IMR-90 (cell line): ENCODE data around the gene CDH2. TPM values are rescaled to one million over a fixed set of nuclear protein-coding genes. Genes with fewer than 3 reads are reported as not detected.

Experiments
- ATAC-seq: fragments of 200-7000 bp; cut with Tn5 transposase; 2 replicates; pipeline ENCODE4 v1.9.1; 2020; ENCODE audit warnings: low read depth, mild to moderate bottlenecking, moderate library complexity
- BruUV-seq: library from RNA; stranded (reverse); fragments of 400-500 nt; replicated peaks from 2 replicates; lab custom pipeline; 2021; lab: Mats Ljungman, UMichigan
- CTCF ChIA-PET: fragments of 300-600 bp; formaldehyde crosslinking; extraction: SDS; loops from one replicate; lab custom pipeline; 2021; ENCODE audit warnings: antibody characterized with exemption; lab: Yijun Ruan, JAX
- POLR2A ChIA-PET: fragments of 300-600 bp; sonication (Branson Sonifier 250); formaldehyde crosslinking; loops from one replicate; lab custom pipeline; 2022; ENCODE audit warnings: antibody characterized with exemption; ENCODE audit not compliant: unreplicated experiment; lab: Charles Lee
- DNase-seq: peaks from one replicate; pipeline ENCODE4 v3.0.0; 2013
- H2AFZ ChIP-seq: replicated peaks from 2 replicates; pipeline ENCODE3; 2013; ENCODE audit warnings: low read length, mild to moderate bottlenecking; ENCODE audit not compliant: poor library complexity
- H2AK5ac ChIP-seq: 2 replicates; pipeline ENCODE4 v1.6.1; 2013; ENCODE audit warnings: low read depth, low read length, inconsistent platforms
- H2AK9ac ChIP-seq: replicated peaks from 2 replicates; pipeline ENCODE3; 2013; ENCODE audit warnings: mild to moderate bottlenecking, low read depth, low read length, moderate library complexity; ENCODE audit not compliant: poor library complexity
- H2BK120ac ChIP-seq: 2 replicates; pipeline ENCODE4 v1.6.1; 2013; ENCODE audit warnings: low read depth, low read length, inconsistent platforms
- H2BK15ac ChIP-seq: 3 replicates; pipeline ENCODE4 v1.6.1; 2013; ENCODE audit warnings: low read depth, low read length, inconsistent platforms
- H2BK20ac ChIP-seq: 2 replicates; pipeline ENCODE4 v1.6.1; 2013; ENCODE audit warnings: low read depth, mild to moderate bottlenecking, inconsistent platforms, low read length, moderate library complexity
- H2BK5ac ChIP-seq: 2 replicates; pipeline ENCODE4 v1.6.1; 2013; ENCODE audit warnings: mild to moderate bottlenecking, low read depth, low read length, inconsistent platforms; ENCODE audit not compliant: poor library complexity, severe bottlenecking
- H3K14ac ChIP-seq: replicated peaks from 2 replicates; pipeline ENCODE4 v1.6.1; 2013; ENCODE audit warnings: low read depth, low read length, inconsistent platforms
- H3K18ac ChIP-seq: 2 replicates; pipeline ENCODE4 v1.6.1; 2013; ENCODE audit warnings: low read depth, low read length, control low read depth
- H3K23ac ChIP-seq: 2 replicates; pipeline ENCODE4 v1.6.1; 2013; ENCODE audit warnings: low read depth, low read length, inconsistent platforms
- H3K27ac ChIP-seq: 2 replicates; pipeline ENCODE4 v1.5.1; 2013; ENCODE audit warnings: mild to moderate bottlenecking, control low read depth, low read length; ENCODE audit not compliant: insufficient read depth
- H3K27me3 ChIP-seq: 2 replicates; pipeline ENCODE4 v1.6.1; 2013; ENCODE audit warnings: low read length; ENCODE audit not compliant: control insufficient read depth, insufficient read depth
- H3K36me3 ChIP-seq: 2 replicates; pipeline ENCODE4 v1.6.1; 2013; ENCODE audit warnings: low read length, mixed read lengths; ENCODE audit not compliant: control insufficient read depth, insufficient read depth
- H3K4ac ChIP-seq: 2 replicates; pipeline ENCODE4 v1.6.1; 2013; ENCODE audit warnings: low read depth, low read length, inconsistent platforms
- H3K4me1 ChIP-seq: 2 replicates; pipeline ENCODE4 v1.6.1; 2013; ENCODE audit warnings: low read length, mixed read lengths; ENCODE audit not compliant: control insufficient read depth, insufficient read depth
- H3K4me2 ChIP-seq: 2 replicates; pipeline ENCODE4 v1.6.1; 2013; ENCODE audit warnings: low read depth, mild to moderate bottlenecking, control low read depth, low read length, moderate library complexity
- H3K4me3 ChIP-seq: 2 replicates; pipeline ENCODE4 v1.5.1; 2013; ENCODE audit warnings: low read depth, mild to moderate bottlenecking, control low read depth, low read length, moderate library complexity; ENCODE audit not compliant: insufficient read depth
- H3K56ac ChIP-seq: 2 replicates; pipeline ENCODE4 v1.6.1; 2013; ENCODE audit warnings: low read length, inconsistent platforms; ENCODE audit not compliant: insufficient read depth; ENCODE audit errors: extremely low read depth
- H3K79me1 ChIP-seq, 2 experiments: 2 replicates each; pipeline ENCODE4 v1.6.1; 2013; ENCODE audit warnings: low read length in 2 of 2, inconsistent platforms in 1 of 2, low read depth in 1 of 2
- H3K9ac ChIP-seq: 2 replicates; pipeline ENCODE4 v1.6.1; 2013; ENCODE audit warnings: low read depth, low read length, control low read depth
- H3K9me1 ChIP-seq: 2 replicates; pipeline ENCODE4 v1.6.1; 2013; ENCODE audit warnings: low read length, inconsistent platforms; ENCODE audit not compliant: insufficient read depth
- H3K9me3 ChIP-seq: 2 replicates; pipeline ENCODE4 v1.6.1; 2013; ENCODE audit warnings: low read length; ENCODE audit not compliant: control insufficient read depth, insufficient read depth
- H4K20me1 ChIP-seq: 2 replicates; pipeline ENCODE4 v1.6.1; 2013; ENCODE audit warnings: low read length, inconsistent platforms; ENCODE audit not compliant: insufficient read depth
- H4K5ac ChIP-seq: 2 replicates; pipeline ENCODE4 v1.6.1; 2013; ENCODE audit warnings: mild to moderate bottlenecking, low read depth, low read length, control low read depth
- H4K8ac ChIP-seq, 2 experiments: 2 replicates each; pipeline ENCODE4 v1.6.1; 2013; ENCODE audit warnings: low read depth in 2 of 2, low read length in 2 of 2, control low read depth in 1 of 2, inconsistent platforms in 1 of 2
- H4K91ac ChIP-seq: 2 replicates; pipeline ENCODE4 v1.6.1; 2013; ENCODE audit warnings: low read depth, low read length, inconsistent platforms; ENCODE audit not compliant: insufficient read depth
- BHLHE40 ChIP-seq: fragments of 150-350 bp; IDR thresholded peaks from 2 replicates; pipeline ENCODE4 v1.6.1; 2016; ENCODE audit warnings: mild to moderate bottlenecking, low read depth, low read length
- CHD1 ChIP-seq: IDR thresholded peaks from 2 replicates; pipeline ENCODE4 v1.6.1; 2012; ENCODE audit warnings: low read depth, low read length, improper control_type of control experiment
- FOS ChIP-seq: fragments of 150-350 bp; IDR thresholded peaks from 2 replicates; pipeline ENCODE4 v1.6.1; 2016; ENCODE audit warnings: low read depth, low read length
- MAFK ChIP-seq: IDR thresholded peaks from 2 replicates; pipeline ENCODE4 v1.6.1; 2012; ENCODE audit warnings: low read depth, low read length, improper control_type of control experiment
- MXI1 ChIP-seq: IDR thresholded peaks from 2 replicates; pipeline ENCODE4 v1.6.1; 2012; ENCODE audit warnings: low read depth, mild to moderate bottlenecking, low read length, moderate library complexity, borderline replicate concordance
- NFE2L2 ChIP-seq: fragments of 150-350 bp; IDR thresholded peaks from 2 replicates; pipeline ENCODE4 v1.6.1; 2016; ENCODE audit warnings: low read depth, mild to moderate bottlenecking, low read length
- SMC3 ChIP-seq: fragments of 150-350 bp; IDR thresholded peaks from 2 replicates; pipeline ENCODE4 v1.6.1; 2016; ENCODE audit warnings: low read depth, mild to moderate bottlenecking, antibody characterized with exemption, low read length, moderate library complexity
- WGBS, 2 experiments: methylation state at CpG; one replicate each; pipeline versions ENCODE4 v1.1.5 to v1.1.7; 2013; ENCODE audit warnings: missing lambda C conversion rate in 2 of 2; ENCODE audit not compliant: insufficient read length in 1 of 2; ENCODE audit errors: extremely low coverage in 2 of 2; 5-methylcytosine and 5-hydroxymethylcytosine counted together
- dilution Hi-C: fragments of 300-500 bp; cut with HindIII; formaldehyde crosslinking; loops from one replicate; pipeline ENCODE4 v1.14.3; 2018; ENCODE audit warnings: low sequenced_read_pairs; ENCODE audit not compliant: unreplicated experiment
- in situ Hi-C: fragments of 300-500 bp; cut with MboI; formaldehyde crosslinking; loops from 3 replicates; pipeline ENCODE4 v1.14.3; 2019; ENCODE audit warnings: low sequenced_read_pairs, inconsistent platforms, mixed read lengths
- intact Hi-C: fragments of 100-400 bp; cut with micrococcal nuclease; formaldehyde crosslinking; loops from 2 replicates; pipeline ENCODE4 v1.10.0; 2022
- polyA plus RNA-seq, 3 experiments: library from polyadenylated mRNA; depleted of rRNA; stranded (reverse); fragments of >200 nt; gene quantifications; 2 replicates each; pipeline ENCODE4 v1.2.3, GENCODE V29; 2012; ENCODE audit warnings: low replicate concordance in 1 of 3
- total RNA-seq: library from RNA; depleted of rRNA; stranded (reverse); fragments of >200 nt; gene quantifications from 2 replicates; pipeline ENCODE4 v1.2.3, GENCODE V29; 2012
- TF ChIP-seq, protein P1 (sequence below): conservative IDR thresholded peaks from 2 replicates; pipeline ENCODE4 v1.5.1; 2012; ENCODE audit warnings: mild to moderate bottlenecking, low read depth, low read length, improper control_type of control experiment
- TF ChIP-seq, protein P2 (sequence below): fragments of 150-350 bp; IDR thresholded peaks from 2 replicates; pipeline ENCODE4 v1.6.1; 2016; ENCODE audit warnings: low read depth, mild to moderate bottlenecking, low read length, moderate library complexity, borderline replicate concordance

CDH2 gene
- total and polyA plus RNA-seq, 2 of the 4 experiments (the other 2 are of a cell fraction): 55.6 to 111 TPM

DNA sequence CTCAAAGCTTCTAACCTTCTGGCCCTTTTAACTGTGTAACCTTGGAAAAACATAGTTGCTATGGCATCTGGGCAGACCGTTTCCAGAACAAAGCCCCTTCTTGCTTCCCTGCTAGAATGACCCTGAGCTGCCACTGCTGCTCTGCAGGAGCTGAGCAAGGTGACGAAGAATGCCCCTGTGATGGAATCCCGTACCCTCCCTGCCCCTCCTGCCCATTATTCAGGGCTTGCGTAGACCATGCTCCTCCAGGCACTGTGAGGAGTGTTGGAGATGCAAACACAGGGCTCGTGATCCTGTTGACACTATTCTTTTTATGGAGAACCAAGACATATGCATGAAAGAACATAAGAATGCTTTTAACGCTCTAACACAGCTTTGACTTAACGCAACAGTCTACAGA, 191.1 kb downstream of the CDH2 start:
- H3K36me3 ChIP-seq: peaks cover 7% of the 10 kb centered on the region; the same call in 1 of the 2 replicates
- no peak overlapping the region for H2AK5ac ChIP-seq
- no peak overlapping the region for H2BK5ac ChIP-seq
- no peak overlapping the region for H4K5ac ChIP-seq
- dilution Hi-C loops: no loop called here
- no peaks in the 10 kb centered on the region for H3K27me3 ChIP-seq
- BruUV-seq: no TSS peak
- H2BK15ac ChIP-seq: no peak overlapping the region
- peaks cover 0 to 5% of the 10 kb centered on the region in 2 experiments; a peak in 1 of 4 replicates for H3K79me1 ChIP-seq
- WGBS, 2 experiments: 100% methylated on average over 2 of the region's 7 CpGs; no CpG with 5 or more reads in 1 of the 2 experiments
- no peak overlapping the region for H2AK9ac ChIP-seq
- in situ Hi-C loops: no loop called here
- H4K20me1 ChIP-seq: no peaks in the 10 kb centered on the region
- no peak overlapping the region for H3K14ac ChIP-seq
- ChIA-PET CTCF (no interaction called here), POLR2A (no interaction called here)
- H3K4me1 ChIP-seq: no peaks in the 10 kb centered on the region
- no peaks in the 10 kb centered on the region for H3K9me3 ChIP-seq
- H3K9me1 ChIP-seq: no peaks in the 10 kb centered on the region
- H2BK120ac ChIP-seq: no peak overlapping the region
- no peak overlapping the region for H4K91ac ChIP-seq
- H3K27ac ChIP-seq: no peak overlapping the region
- no peak overlapping the region for H2AFZ ChIP-seq
- no peak for TF ChIP-seq CHD1
- TF ChIP-seq BHLHE40: no peak
- TF ChIP-seq NFE2L2: no peak
- no peak for TF ChIP-seq SMC3
- no peak for TF ChIP-seq MXI1
- TF ChIP-seq FOS: no peak
- no peak for TF ChIP-seq MAFK
- TF ChIP-seq, protein P1, sequence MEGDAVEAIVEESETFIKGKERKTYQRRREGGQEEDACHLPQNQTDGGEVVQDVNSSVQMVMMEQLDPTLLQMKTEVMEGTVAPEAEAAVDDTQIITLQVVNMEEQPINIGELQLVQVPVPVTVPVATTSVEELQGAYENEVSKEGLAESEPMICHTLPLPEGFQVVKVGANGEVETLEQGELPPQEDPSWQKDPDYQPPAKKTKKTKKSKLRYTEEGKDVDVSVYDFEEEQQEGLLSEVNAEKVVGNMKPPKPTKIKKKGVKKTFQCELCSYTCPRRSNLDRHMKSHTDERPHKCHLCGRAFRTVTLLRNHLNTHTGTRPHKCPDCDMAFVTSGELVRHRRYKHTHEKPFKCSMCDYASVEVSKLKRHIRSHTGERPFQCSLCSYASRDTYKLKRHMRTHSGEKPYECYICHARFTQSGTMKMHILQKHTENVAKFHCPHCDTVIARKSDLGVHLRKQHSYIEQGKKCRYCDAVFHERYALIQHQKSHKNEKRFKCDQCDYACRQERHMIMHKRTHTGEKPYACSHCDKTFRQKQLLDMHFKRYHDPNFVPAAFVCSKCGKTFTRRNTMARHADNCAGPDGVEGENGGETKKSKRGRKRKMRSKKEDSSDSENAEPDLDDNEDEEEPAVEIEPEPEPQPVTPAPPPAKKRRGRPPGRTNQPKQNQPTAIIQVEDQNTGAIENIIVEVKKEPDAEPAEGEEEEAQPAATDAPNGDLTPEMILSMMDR: no peak
- TF ChIP-seq, protein P2, sequence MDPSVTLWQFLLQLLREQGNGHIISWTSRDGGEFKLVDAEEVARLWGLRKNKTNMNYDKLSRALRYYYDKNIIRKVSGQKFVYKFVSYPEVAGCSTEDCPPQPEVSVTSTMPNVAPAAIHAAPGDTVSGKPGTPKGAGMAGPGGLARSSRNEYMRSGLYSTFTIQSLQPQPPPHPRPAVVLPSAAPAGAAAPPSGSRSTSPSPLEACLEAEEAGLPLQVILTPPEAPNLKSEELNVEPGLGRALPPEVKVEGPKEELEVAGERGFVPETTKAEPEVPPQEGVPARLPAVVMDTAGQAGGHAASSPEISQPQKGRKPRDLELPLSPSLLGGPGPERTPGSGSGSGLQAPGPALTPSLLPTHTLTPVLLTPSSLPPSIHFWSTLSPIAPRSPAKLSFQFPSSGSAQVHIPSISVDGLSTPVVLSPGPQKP: no peak
- no peak overlapping the region for H2BK20ac ChIP-seq
- ATAC-seq (no peak), DNase-seq (no peak)
- no peak overlapping the region for H3K4ac ChIP-seq
- no peak overlapping the region for H3K56ac ChIP-seq
- no peak overlapping the region for H3K4me2 ChIP-seq
- H4K8ac ChIP-seq: no peak overlapping the region
- intact Hi-C loops: no loop called here
- no peak overlapping the region for H3K18ac ChIP-seq
- H3K9ac ChIP-seq: no peak overlapping the region
- H3K4me3 ChIP-seq: no peak overlapping the region
- H3K23ac ChIP-seq: no peak overlapping the region
